GM21515 (cell line): ENCODE data around the gene ORAI1.
A peak's percentile ranks its signal among the peaks of the same experiment; 100 is the strongest.
"Not testable (repeated sequence)": the region's sequence is repeated elsewhere in the genome, so short reads cannot be mapped to it uniquely, and the experiment has no call there.

ENCODE experiments used
- ATAC-seq: cut with Tn5 transposase; IDR thresholded peaks from one replicate; pipeline ENCODE4 v1.9.1; 2021; ENCODE audit not compliant: unreplicated experiment

ORAI1 gene

GRCh38 chr12:121602766-121603165 is 23.6 kb upstream of the ORAI1 start:
- no peak for ATAC-seq

- ATAC-seq, result no peak
Measured at GRCh38 chr12:121603581-121603980, 22.7 kb upstream of the ORAI1 start.

- no peak for ATAC-seq
Measured at GRCh38 chr12:121608301-121608700, 18.0 kb upstream of the ORAI1 start.

GRCh38 chr12:121610239-121611149 is 15.8 kb upstream of the ORAI1 start:
- ATAC-seq, result no peak

GRCh38 chr12:121611306-121611705 is 15.0 kb upstream of the ORAI1 start:
- ATAC-seq, result no peak

- ATAC-seq, result no peak
Measured at GRCh38 chr12:121613462-121613861, 12.9 kb upstream of the ORAI1 start.

GRCh38 chr12:121614872-121615467 is 11.4 kb upstream of the ORAI1 start:
- no peak for ATAC-seq

- ATAC-seq, result no peak
Measured at GRCh38 chr12:121618659-121619233, 7.6 kb upstream of the ORAI1 start.

GRCh38 chr12:121620333-121620891 is 5.9 kb upstream of the ORAI1 start:
- no peak for ATAC-seq

GRCh38 chr12:121626853-121627640 is 717 bp downstream of the ORAI1 start:
- ATAC-seq, result peak; percentile 29

GRCh38 chr12:121628037-121628436 is 1.7 kb downstream of the ORAI1 start:
- ATAC-seq, result no peak

GRCh38 chr12:121628536-121628935 is 2.2 kb downstream of the ORAI1 start:
- no peak for ATAC-seq

- ATAC-seq, result no peak
Measured at GRCh38 chr12:121630791-121631355, 4.5 kb downstream of the ORAI1 start.

GRCh38 chr12:121632069-121632970 is 6.0 kb downstream of the ORAI1 start:
- no peak for ATAC-seq

GRCh38 chr12:121633833-121634196 is 7.5 kb downstream of the ORAI1 start:
- not testable (repeated sequence) for ATAC-seq

- no peak for ATAC-seq
Measured at GRCh38 chr12:121634836-121635235, 8.5 kb downstream of the ORAI1 start.

GRCh38 chr12:121637231-121637914 is 11.0 kb downstream of the ORAI1 start:
- ATAC-seq, result no peak

- no peak for ATAC-seq
Measured at GRCh38 chr12:121638298-121639202, 12.2 kb downstream of the ORAI1 start.
